Hepatocyte (in vitro differentiated cells): ENCODE results near the gene TBC1D12.

Source experiments
- CTCF ChIP-seq: fragments of 200-600 bp; sonication (generic); IDR thresholded peaks from 2 replicates; pipeline ENCODE4 v1.5.1; 2016; ENCODE audit warnings: antibody characterized with exemption, mild to moderate bottlenecking; ENCODE audit not compliant: poor library complexity
- EZH2 ChIP-seq: fragments of 200-600 bp; sonication (generic); IDR thresholded peaks from 2 replicates; pipeline ENCODE4 v1.6.1; 2016; ENCODE audit warnings: antibody characterized with exemption, mild to moderate bottlenecking, borderline replicate concordance
- EZH2phosphoT487 ChIP-seq: fragments of 200-600 bp; sonication (generic); IDR thresholded peaks from one replicate; pipeline ENCODE4 v1.6.1; 2018; ENCODE audit warnings: antibody characterized with exemption, mild to moderate bottlenecking, low read depth, moderate library complexity; ENCODE audit not compliant: unreplicated experiment, severe bottlenecking

GRCh38 chr10:94425942-94426341, 23.6 kb downstream of the TBC1D12 start:
- TF ChIP-seq CTCF (no peak), EZH2 (no peak), EZH2phosphoT487 (no peak)
